ENCODE measurements around the gene ZFTA. TPM values are rescaled to one million over a fixed set of nuclear protein-coding genes. Genes with fewer than 3 reads are reported as not detected.
"Not testable (repeated sequence)": the region's sequence is repeated elsewhere in the genome, so short reads cannot be mapped to it uniquely, and the experiment has no call there.

The ZFTA gene
- total RNA-seq, result 12.8 TPM

GRCh38 chr11:63768237-63769041, at the start of gene ZFTA:
TSS of gene ZFTA (minus strand) at chr11:63768775. CDS start at chr11:63768622, 153 bp downstream.
- peak; percentile 51 for DNase-seq

GRCh38 chr11:63817758-63818498, 49.4 kb upstream of the ZFTA start:
- DNase-seq, result no peak

GRCh38 chr11:63816732-63817131, 48.2 kb upstream of the ZFTA start:
- DNase-seq, result no peak

- DNase-seq, result no peak
Observed at GRCh38 chr11:63816166-63816565, 47.6 kb upstream of the ZFTA start.

GRCh38 chr11:63814383-63814736, 45.8 kb upstream of the ZFTA start:
- DNase-seq, result no peak

GRCh38 chr11:63813563-63814382, 45.2 kb upstream of the ZFTA start:
- DNase-seq, result no peak

- DNase-seq, result peak; percentile 32
Observed at GRCh38 chr11:63813035-63813562, 44.5 kb upstream of the ZFTA start, which contains the start of gene SPINDOC. TSS of gene SPINDOC (plus strand) at chr11:63813456. CDS start at chr11:63813687, 231 bp downstream.

GRCh38 chr11:63811522-63811921, 42.9 kb upstream of the ZFTA start:
- no peak for DNase-seq

GRCh38 chr11:63810383-63810782, 41.8 kb upstream of the ZFTA start:
- DNase-seq, result not testable (repeated sequence)

GRCh38 chr11:63805844-63806415, 37.4 kb upstream of the ZFTA start:
- DNase-seq, result no peak

- no peak for DNase-seq
Observed at GRCh38 chr11:63804259-63804658, 35.7 kb upstream of the ZFTA start.

- no peak for DNase-seq
Observed at GRCh38 chr11:63802637-63803414, 34.3 kb upstream of the ZFTA start.

- DNase-seq, result no peak
Observed at GRCh38 chr11:63800921-63801320, 32.3 kb upstream of the ZFTA start.

GRCh38 chr11:63795066-63795465, 26.5 kb upstream of the ZFTA start:
- no peak for DNase-seq

- DNase-seq, result no peak
Observed at GRCh38 chr11:63793161-63793560, 24.6 kb upstream of the ZFTA start.

GRCh38 chr11:63791495-63792167, 23.1 kb upstream of the ZFTA start:
- no peak for DNase-seq

- DNase-seq, result no peak
Observed at GRCh38 chr11:63785823-63786222, 17.2 kb upstream of the ZFTA start.

GRCh38 chr11:63783925-63784592, 15.5 kb upstream of the ZFTA start:
- no peak for DNase-seq

GRCh38 chr11:63782749-63783148, 14.2 kb upstream of the ZFTA start:
- no peak for DNase-seq

- no peak for DNase-seq
Observed at GRCh38 chr11:63779039-63779438, 10.5 kb upstream of the ZFTA start.

All from skin of body (tissue), 2 donors.